IMR-90 (cell line): ENCODE results near the gene FBXW8. TPM values are rescaled to one million over a fixed set of nuclear protein-coding genes. Genes with fewer than 3 reads are reported as not detected.

Experiments
- ATAC-seq: fragments of 200-7000 bp; cut with Tn5 transposase; 2 replicates; pipeline ENCODE4 v1.9.1; 2020; ENCODE audit warnings: low read depth, mild to moderate bottlenecking, moderate library complexity
- BruUV-seq: library from RNA; stranded (reverse); fragments of 400-500 nt; replicated peaks from 2 replicates; lab custom pipeline; 2021; lab: Mats Ljungman, UMichigan
- CTCF ChIA-PET: fragments of 300-600 bp; formaldehyde crosslinking; extraction: SDS; loops from one replicate; lab custom pipeline; 2021; ENCODE audit warnings: antibody characterized with exemption; lab: Yijun Ruan, JAX
- POLR2A ChIA-PET: fragments of 300-600 bp; sonication (Branson Sonifier 250); formaldehyde crosslinking; loops from one replicate; lab custom pipeline; 2022; ENCODE audit warnings: antibody characterized with exemption; ENCODE audit not compliant: unreplicated experiment; lab: Charles Lee
- DNase-seq: peaks from one replicate; pipeline ENCODE4 v3.0.0; 2013
- H2AFZ ChIP-seq: replicated peaks from 2 replicates; pipeline ENCODE3; 2013; ENCODE audit warnings: low read length, mild to moderate bottlenecking; ENCODE audit not compliant: poor library complexity
- H2AK5ac ChIP-seq: 2 replicates; pipeline ENCODE4 v1.6.1; 2013; ENCODE audit warnings: low read depth, low read length, inconsistent platforms
- H2AK9ac ChIP-seq: replicated peaks from 2 replicates; pipeline ENCODE3; 2013; ENCODE audit warnings: mild to moderate bottlenecking, low read depth, low read length, moderate library complexity; ENCODE audit not compliant: poor library complexity
- H2BK120ac ChIP-seq: 2 replicates; pipeline ENCODE4 v1.6.1; 2013; ENCODE audit warnings: low read depth, low read length, inconsistent platforms
- H2BK15ac ChIP-seq: 3 replicates; pipeline ENCODE4 v1.6.1; 2013; ENCODE audit warnings: low read depth, low read length, inconsistent platforms
- H2BK20ac ChIP-seq: 2 replicates; pipeline ENCODE4 v1.6.1; 2013; ENCODE audit warnings: low read depth, mild to moderate bottlenecking, inconsistent platforms, low read length, moderate library complexity
- H2BK5ac ChIP-seq: 2 replicates; pipeline ENCODE4 v1.6.1; 2013; ENCODE audit warnings: mild to moderate bottlenecking, low read depth, low read length, inconsistent platforms; ENCODE audit not compliant: poor library complexity, severe bottlenecking
- H3K14ac ChIP-seq: replicated peaks from 2 replicates; pipeline ENCODE4 v1.6.1; 2013; ENCODE audit warnings: low read depth, low read length, inconsistent platforms
- H3K18ac ChIP-seq: 2 replicates; pipeline ENCODE4 v1.6.1; 2013; ENCODE audit warnings: low read depth, low read length, control low read depth
- H3K23ac ChIP-seq: 2 replicates; pipeline ENCODE4 v1.6.1; 2013; ENCODE audit warnings: low read depth, low read length, inconsistent platforms
- H3K27ac ChIP-seq: 2 replicates; pipeline ENCODE4 v1.5.1; 2013; ENCODE audit warnings: mild to moderate bottlenecking, control low read depth, low read length; ENCODE audit not compliant: insufficient read depth
- H3K27me3 ChIP-seq: 2 replicates; pipeline ENCODE4 v1.6.1; 2013; ENCODE audit warnings: low read length; ENCODE audit not compliant: control insufficient read depth, insufficient read depth
- H3K36me3 ChIP-seq: 2 replicates; pipeline ENCODE4 v1.6.1; 2013; ENCODE audit warnings: low read length, mixed read lengths; ENCODE audit not compliant: control insufficient read depth, insufficient read depth
- H3K4ac ChIP-seq: 2 replicates; pipeline ENCODE4 v1.6.1; 2013; ENCODE audit warnings: low read depth, low read length, inconsistent platforms
- H3K4me1 ChIP-seq: 2 replicates; pipeline ENCODE4 v1.6.1; 2013; ENCODE audit warnings: low read length, mixed read lengths; ENCODE audit not compliant: control insufficient read depth, insufficient read depth
- H3K4me2 ChIP-seq: 2 replicates; pipeline ENCODE4 v1.6.1; 2013; ENCODE audit warnings: low read depth, mild to moderate bottlenecking, control low read depth, low read length, moderate library complexity
- H3K4me3 ChIP-seq: 2 replicates; pipeline ENCODE4 v1.5.1; 2013; ENCODE audit warnings: low read depth, mild to moderate bottlenecking, control low read depth, low read length, moderate library complexity; ENCODE audit not compliant: insufficient read depth
- H3K56ac ChIP-seq: 2 replicates; pipeline ENCODE4 v1.6.1; 2013; ENCODE audit warnings: low read length, inconsistent platforms; ENCODE audit not compliant: insufficient read depth; ENCODE audit errors: extremely low read depth
- H3K79me1 ChIP-seq, 2 experiments: 2 replicates each; pipeline ENCODE4 v1.6.1; 2013; ENCODE audit warnings: low read length in 2 of 2, inconsistent platforms in 1 of 2, low read depth in 1 of 2
- H3K9ac ChIP-seq: 2 replicates; pipeline ENCODE4 v1.6.1; 2013; ENCODE audit warnings: low read depth, low read length, control low read depth
- H3K9me1 ChIP-seq: 2 replicates; pipeline ENCODE4 v1.6.1; 2013; ENCODE audit warnings: low read length, inconsistent platforms; ENCODE audit not compliant: insufficient read depth
- H3K9me3 ChIP-seq: 2 replicates; pipeline ENCODE4 v1.6.1; 2013; ENCODE audit warnings: low read length; ENCODE audit not compliant: control insufficient read depth, insufficient read depth
- H4K20me1 ChIP-seq: 2 replicates; pipeline ENCODE4 v1.6.1; 2013; ENCODE audit warnings: low read length, inconsistent platforms; ENCODE audit not compliant: insufficient read depth
- H4K5ac ChIP-seq: 2 replicates; pipeline ENCODE4 v1.6.1; 2013; ENCODE audit warnings: mild to moderate bottlenecking, low read depth, low read length, control low read depth
- H4K8ac ChIP-seq, 2 experiments: 2 replicates each; pipeline ENCODE4 v1.6.1; 2013; ENCODE audit warnings: low read depth in 2 of 2, low read length in 2 of 2, control low read depth in 1 of 2, inconsistent platforms in 1 of 2
- H4K91ac ChIP-seq: 2 replicates; pipeline ENCODE4 v1.6.1; 2013; ENCODE audit warnings: low read depth, low read length, inconsistent platforms; ENCODE audit not compliant: insufficient read depth
- BHLHE40 ChIP-seq: fragments of 150-350 bp; IDR thresholded peaks from 2 replicates; pipeline ENCODE4 v1.6.1; 2016; ENCODE audit warnings: mild to moderate bottlenecking, low read depth, low read length
- CEBPB ChIP-seq: IDR thresholded peaks from 2 replicates; pipeline ENCODE4 v1.6.1; 2012; ENCODE audit warnings: low read depth, low read length, improper control_type of control experiment
- MAFK ChIP-seq: IDR thresholded peaks from 2 replicates; pipeline ENCODE4 v1.6.1; 2012; ENCODE audit warnings: low read depth, low read length, improper control_type of control experiment
- NFE2L2 ChIP-seq: fragments of 150-350 bp; IDR thresholded peaks from 2 replicates; pipeline ENCODE4 v1.6.1; 2016; ENCODE audit warnings: low read depth, mild to moderate bottlenecking, low read length
- RFX5 ChIP-seq: IDR thresholded peaks from 2 replicates; pipeline ENCODE4 v1.8.0; 2012; ENCODE audit warnings: low read depth, mild to moderate bottlenecking, low read length, moderate library complexity
- SMC3 ChIP-seq: fragments of 150-350 bp; IDR thresholded peaks from 2 replicates; pipeline ENCODE4 v1.6.1; 2016; ENCODE audit warnings: low read depth, mild to moderate bottlenecking, antibody characterized with exemption, low read length, moderate library complexity
- WGBS, 2 experiments: methylation state at CpG; one replicate each; pipeline versions ENCODE4 v1.1.5 to v1.1.7; 2013; ENCODE audit warnings: missing lambda C conversion rate in 2 of 2; ENCODE audit not compliant: insufficient read length in 1 of 2; ENCODE audit errors: extremely low coverage in 2 of 2; 5-methylcytosine and 5-hydroxymethylcytosine counted together
- dilution Hi-C: fragments of 300-500 bp; cut with HindIII; formaldehyde crosslinking; loops from one replicate; pipeline ENCODE4 v1.14.3; 2018; ENCODE audit warnings: low sequenced_read_pairs; ENCODE audit not compliant: unreplicated experiment
- in situ Hi-C: fragments of 300-500 bp; cut with MboI; formaldehyde crosslinking; loops from 3 replicates; pipeline ENCODE4 v1.14.3; 2019; ENCODE audit warnings: low sequenced_read_pairs, inconsistent platforms, mixed read lengths
- intact Hi-C: fragments of 100-400 bp; cut with micrococcal nuclease; formaldehyde crosslinking; loops from 2 replicates; pipeline ENCODE4 v1.10.0; 2022
- polyA plus RNA-seq, 3 experiments: library from polyadenylated mRNA; depleted of rRNA; stranded (reverse); fragments of >200 nt; gene quantifications; 2 replicates each; pipeline ENCODE4 v1.2.3, GENCODE V29; 2012; ENCODE audit warnings: low replicate concordance in 1 of 3
- total RNA-seq: library from RNA; depleted of rRNA; stranded (reverse); fragments of >200 nt; gene quantifications from 2 replicates; pipeline ENCODE4 v1.2.3, GENCODE V29; 2012
- TF ChIP-seq, protein P1 (sequence below): fragments of 150-350 bp; IDR thresholded peaks from 2 replicates; pipeline ENCODE4 v1.6.1; 2016; ENCODE audit warnings: low read depth, mild to moderate bottlenecking, low read length, moderate library complexity, borderline replicate concordance
- TF ChIP-seq, protein P2 (sequence below): conservative IDR thresholded peaks from 2 replicates; pipeline ENCODE4 v1.5.1; 2012; ENCODE audit warnings: mild to moderate bottlenecking, low read depth, low read length, improper control_type of control experiment

The FBXW8 gene
- total and polyA plus RNA-seq, 2 of the 4 experiments (the other 2 are of a cell fraction), result 20.3 to 25.8 TPM

DNA sequence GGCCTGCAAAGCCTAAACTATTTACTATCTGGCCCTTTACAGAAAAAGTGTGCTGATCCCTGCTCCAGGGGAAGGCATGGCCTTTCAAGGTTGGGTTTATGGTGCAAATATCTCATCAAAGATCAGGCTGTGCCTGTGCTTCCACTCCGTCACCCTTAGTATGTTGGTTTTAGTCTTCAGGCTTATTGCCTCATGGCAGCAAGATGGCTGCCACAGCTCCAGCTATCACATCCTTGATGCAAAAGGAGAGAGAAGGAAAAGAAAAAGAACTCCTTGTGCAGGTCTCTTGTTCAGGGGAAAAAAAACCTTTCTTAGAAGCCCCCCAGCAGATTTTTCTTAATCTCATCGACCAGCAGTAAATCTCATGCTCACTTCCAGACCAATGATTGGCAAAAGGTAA is 20.4 kb upstream of the FBXW8 start:
- no TSS peak for BruUV-seq
- Histone ChIP-seq H3K4me2 (no peak overlapping the region), H3K27ac (no peak overlapping the region), H3K4ac (no peak overlapping the region), H2BK5ac (no peak overlapping the region), H2BK20ac (no peak overlapping the region), H2BK15ac (no peak overlapping the region), H3K4me3 (no peak overlapping the region), H4K20me1 (no peaks in the 10 kb centered on the region), H3K18ac (no peak overlapping the region), H3K9me3 (peaks cover 2% of the 10 kb centered on the region; the same call in 1 of the 2 replicates), H3K23ac (no peak overlapping the region), H4K91ac (no peak overlapping the region), H3K14ac (no peak overlapping the region), H3K27me3 (peaks cover 19% of the 10 kb centered on the region), H2BK120ac (no peak overlapping the region), H3K9ac (no peak overlapping the region), H3K36me3 (no peaks in the 10 kb centered on the region), H2AK9ac (no peak overlapping the region), H3K4me1 (no peaks in the 10 kb centered on the region), H3K56ac (no peak overlapping the region), H4K5ac (no peak overlapping the region), H2AFZ (no peak overlapping the region), H3K79me1 (no peaks in the 10 kb centered on the region), H4K8ac (no peak overlapping the region), H2AK5ac (no peak overlapping the region), H3K9me1 (no peaks in the 10 kb centered on the region)
- dilution Hi-C loops, result no loop called here
- DNase-seq (no peak), ATAC-seq (no peak)
- CTCF ChIA-PET, result no interaction called here
- TF ChIP-seq NFE2L2 (no peak), CEBPB (no peak), BHLHE40 (no peak), MAFK (no peak), RFX5 (no peak), SMC3 (no peak)
- TF ChIP-seq, protein P1, sequence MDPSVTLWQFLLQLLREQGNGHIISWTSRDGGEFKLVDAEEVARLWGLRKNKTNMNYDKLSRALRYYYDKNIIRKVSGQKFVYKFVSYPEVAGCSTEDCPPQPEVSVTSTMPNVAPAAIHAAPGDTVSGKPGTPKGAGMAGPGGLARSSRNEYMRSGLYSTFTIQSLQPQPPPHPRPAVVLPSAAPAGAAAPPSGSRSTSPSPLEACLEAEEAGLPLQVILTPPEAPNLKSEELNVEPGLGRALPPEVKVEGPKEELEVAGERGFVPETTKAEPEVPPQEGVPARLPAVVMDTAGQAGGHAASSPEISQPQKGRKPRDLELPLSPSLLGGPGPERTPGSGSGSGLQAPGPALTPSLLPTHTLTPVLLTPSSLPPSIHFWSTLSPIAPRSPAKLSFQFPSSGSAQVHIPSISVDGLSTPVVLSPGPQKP, result no peak
- TF ChIP-seq, protein P2, sequence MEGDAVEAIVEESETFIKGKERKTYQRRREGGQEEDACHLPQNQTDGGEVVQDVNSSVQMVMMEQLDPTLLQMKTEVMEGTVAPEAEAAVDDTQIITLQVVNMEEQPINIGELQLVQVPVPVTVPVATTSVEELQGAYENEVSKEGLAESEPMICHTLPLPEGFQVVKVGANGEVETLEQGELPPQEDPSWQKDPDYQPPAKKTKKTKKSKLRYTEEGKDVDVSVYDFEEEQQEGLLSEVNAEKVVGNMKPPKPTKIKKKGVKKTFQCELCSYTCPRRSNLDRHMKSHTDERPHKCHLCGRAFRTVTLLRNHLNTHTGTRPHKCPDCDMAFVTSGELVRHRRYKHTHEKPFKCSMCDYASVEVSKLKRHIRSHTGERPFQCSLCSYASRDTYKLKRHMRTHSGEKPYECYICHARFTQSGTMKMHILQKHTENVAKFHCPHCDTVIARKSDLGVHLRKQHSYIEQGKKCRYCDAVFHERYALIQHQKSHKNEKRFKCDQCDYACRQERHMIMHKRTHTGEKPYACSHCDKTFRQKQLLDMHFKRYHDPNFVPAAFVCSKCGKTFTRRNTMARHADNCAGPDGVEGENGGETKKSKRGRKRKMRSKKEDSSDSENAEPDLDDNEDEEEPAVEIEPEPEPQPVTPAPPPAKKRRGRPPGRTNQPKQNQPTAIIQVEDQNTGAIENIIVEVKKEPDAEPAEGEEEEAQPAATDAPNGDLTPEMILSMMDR, result no peak
- intact Hi-C loops, result no loop called here
- in situ Hi-C loops, result no loop called here
- POLR2A ChIA-PET, result no interaction called here
- no CpG with 5 or more reads among the region's 2 CpGs for WGBS, 2 experiments
